ENCODE results near the gene UFSP1. TPM values are rescaled to one million over a fixed set of nuclear protein-coding genes. Genes with fewer than 3 reads are reported as not detected.
A peak's percentile ranks its signal among the peaks of the same experiment; 100 is the strongest.

Gene UFSP1
- total and polyA plus RNA-seq, 7 donors = 2.5 to 8.0 (median 5.4) TPM

GRCh38 chr7:100900978-100901377 lies 11.5 kb upstream of the UFSP1 start:
- Histone ChIP-seq H3K4me3 (no peak overlapping the region), H3K27me3 (ENCODE audit: insufficient read depth in 3 of 3, low read length in 2 of 3) (peaks cover 0 to 5% (median 0%) of the 10 kb centered on the region in 3 donors), H3K4me1 (no peaks in the 10 kb centered on the region), H3K36me3 (ENCODE audit: insufficient read depth in 1 of 2, low read depth in 1 of 2) (no peaks in the 10 kb centered on the region), H3K9me3 (no peaks in the 10 kb centered on the region), H3K27ac (no peak overlapping the region)
- TF ChIP-seq CTCF (IDR thresholded peaks at IDR 0.05) = no peak
- DNase-seq (no peak), ATAC-seq (no peak)
- intact Hi-C loops (cut with DNase I) = no loop called here
- 42 to 51% (median 45%) methylated on average over 2 of the region's 2 CpGs for WGBS, 3 donors

GRCh38 chr7:100899432-100899831 lies 9.9 kb upstream of the UFSP1 start:
- no peak for DNase-seq

GRCh38 chr7:100897772-100898454 lies 8.4 kb upstream of the UFSP1 start:
- H3K4me3 ChIP-seq = no peak overlapping the region
- peaks cover 14% of the 10 kb centered on the region for H3K4me1 ChIP-seq
- intact Hi-C loops (cut with DNase I) = loop anchor here (1.0 to 5.0 kb wide), 3 partner anchors 69 to 179 kb away; no protein-coding TSS in a partner anchor
- peaks cover 0 to 6% (median 0%) of the 10 kb centered on the region in 3 donors for H3K27me3 ChIP-seq (ENCODE audit: insufficient read depth in 3 of 3, low read length in 2 of 3)
- H3K27ac ChIP-seq = no peak overlapping the region
- WGBS, 3 donors = 65 to 80% (median 70%) methylated on average over 13 of the region's 13 CpGs
- no peak for TF ChIP-seq CTCF (IDR thresholded peaks at IDR 0.05)
- ATAC-seq = no peak
- no peak for DNase-seq
- no peaks in the 10 kb centered on the region for H3K9me3 ChIP-seq
- H3K36me3 ChIP-seq (ENCODE audit: insufficient read depth in 1 of 2, low read depth in 1 of 2) = no peaks in the 10 kb centered on the region

More at GRCh38 chr7:100899432-100899831, 9.9 kb upstream of the UFSP1 start:
- Histone ChIP-seq H3K4me3 (no peak overlapping the region), H3K9me3 (no peaks in the 10 kb centered on the region), H3K27me3 (ENCODE audit: insufficient read depth in 3 of 3, low read length in 2 of 3) (peaks cover 0 to 6% (median 0%) of the 10 kb centered on the region in 3 donors), H3K27ac (no peak overlapping the region), H3K36me3 (ENCODE audit: insufficient read depth in 1 of 2, low read depth in 1 of 2) (no peaks in the 10 kb centered on the region), H3K4me1 (no peaks in the 10 kb centered on the region)
- ATAC-seq = no peak
- intact Hi-C loops (cut with DNase I) = loop anchor here (5.0 kb wide), 1 partner anchor 178 kb away; no protein-coding TSS in a partner anchor
- 73 to 86% (median 75%) methylated on average over 5 of the region's 5 CpGs for WGBS, 3 donors
- no peak for TF ChIP-seq CTCF (IDR thresholded peaks at IDR 0.05)

- H3K4me1 ChIP-seq = peaks cover 16% of the 10 kb centered on the region
- intact Hi-C loops (cut with DNase I) = loop anchor here (1.0 to 5.0 kb wide), 3 partner anchors 70 to 180 kb away; no protein-coding TSS in a partner anchor
- WGBS, 3 donors = 0 to 2% (median 1%) methylated on average over 46 to 95 of the region's 95 CpGs
- peak; percentile 75 to 77 for DNase-seq
- no peaks in the 10 kb centered on the region for H3K9me3 ChIP-seq
- H3K4me3 ChIP-seq = peak overlapping the region; percentile 79
- H3K27ac ChIP-seq = peak overlapping the region; percentile 85
- peaks cover 0 to 6% (median 0%) of the 10 kb centered on the region in 3 donors for H3K27me3 ChIP-seq (ENCODE audit: insufficient read depth in 3 of 3, low read length in 2 of 3)
- no peaks in the 10 kb centered on the region for H3K36me3 ChIP-seq (ENCODE audit: insufficient read depth in 1 of 2, low read depth in 1 of 2)
- TF ChIP-seq CTCF (IDR thresholded peaks at IDR 0.05) = peak; percentile 73
- ATAC-seq = peak in 2 of 4 donors; percentile 23 to 24
Measured at GRCh38 chr7:100896732-100897608, 7.5 kb upstream of the UFSP1 start.
